Fibroblast of lung (primary cell): ENCODE results near the gene ENPP3. TPM values are rescaled to one million over a fixed set of nuclear protein-coding genes. Genes with fewer than 3 reads are reported as not detected.

Source experiments
- DNase-seq, 2 donors: peaks; one replicate each; pipeline versions ENCODE4 v3.0.0 to v3.0.0-alpha.2; 2010; ENCODE audit warnings: low read depth in 2 of 2
- H2AFZ ChIP-seq: 2 replicates; pipeline ENCODE4 v1.5.1; 2012; ENCODE audit warnings: low read length, control low read depth, inconsistent platforms
- H3K27ac ChIP-seq: 2 replicates; pipeline ENCODE4 v1.5.1; 2011; ENCODE audit warnings: low read length, control low read depth; ENCODE audit not compliant: insufficient read depth
- H3K27me3 ChIP-seq: 2 replicates; pipeline ENCODE4 v1.5.1; 2011; ENCODE audit warnings: mild to moderate bottlenecking, low read length; ENCODE audit not compliant: control insufficient read depth, insufficient read depth
- H3K36me3 ChIP-seq: 2 replicates; pipeline ENCODE4 v1.5.1; 2011; ENCODE audit warnings: low read length; ENCODE audit not compliant: control insufficient read depth, insufficient read depth
- H3K4me1 ChIP-seq: 2 replicates; pipeline ENCODE4 v1.5.1; 2011; ENCODE audit warnings: low read length; ENCODE audit not compliant: control insufficient read depth, insufficient read depth; ENCODE audit errors: extremely low read depth
- H3K4me2 ChIP-seq: 2 replicates; pipeline ENCODE4 v1.5.1; 2011; ENCODE audit warnings: low read length, control low read depth; ENCODE audit not compliant: insufficient read depth; ENCODE audit errors: extremely low read depth
- H3K4me3 ChIP-seq, 4 experiments: fragments of 200-600 bp in 1 of 4; sonication (generic) in 1 of 4; replicated peaks in 1 of 4; 2 replicates each; pipeline ENCODE4 v1.5.1; 2011 to 2016; ENCODE audit warnings: low read length in 4 of 4, low read depth in 3 of 4, mild to moderate bottlenecking in 3 of 4, control low read depth in 2 of 4, inconsistent platforms in 1 of 4, mixed read lengths in 1 of 4; ENCODE audit not compliant: insufficient read depth in 1 of 4; ENCODE audit errors: control extremely low read depth in 1 of 4
- H3K79me2 ChIP-seq: 2 replicates; pipeline ENCODE4 v1.5.1; 2012; ENCODE audit warnings: mild to moderate bottlenecking, low read length, inconsistent platforms; ENCODE audit not compliant: control insufficient read depth, insufficient read depth
- H3K9ac ChIP-seq: 2 replicates; pipeline ENCODE4 v1.5.1; 2011; ENCODE audit warnings: mild to moderate bottlenecking, low read length, control low read depth; ENCODE audit not compliant: insufficient read depth
- H3K9me3 ChIP-seq: 2 replicates; pipeline ENCODE4 v1.5.1; 2012; ENCODE audit warnings: low read depth, low read length; ENCODE audit not compliant: control insufficient read depth, insufficient read depth
- H4K20me1 ChIP-seq: 2 replicates; pipeline ENCODE4 v1.5.1; 2011; ENCODE audit warnings: low read length; ENCODE audit not compliant: control insufficient read depth, insufficient read depth; ENCODE audit errors: extremely low read depth
- CTCF ChIP-seq, 2 donors: IDR thresholded peaks in 1 of 2; conservative IDR thresholded peaks in 1 of 2; 1 replicate in 1 of 2; 2 replicates in 1 of 2; pipeline ENCODE4 v1.5.1; 2011 to 2012; ENCODE audit warnings: low read length in 2 of 2, control low read depth in 1 of 2, inconsistent platforms in 1 of 2, low read depth in 1 of 2, mild to moderate bottlenecking in 1 of 2
- EZH2 ChIP-seq: IDR thresholded peaks from 2 replicates; pipeline ENCODE4 v1.5.1; 2012; ENCODE audit warnings: low read length, control low read depth, mild to moderate bottlenecking; ENCODE audit errors: missing control alignments
- polyA plus RNA-seq, 2 donors: library from polyadenylated mRNA; depleted of rRNA in 1 of 2; stranded (reverse) in 1 of 2; unstranded in 1 of 2; fragments of >200 nt; gene quantifications; 2 replicates each; pipeline ENCODE4 v1.2.1, GENCODE V29; 2011 to 2012; ENCODE audit warnings: missing spikeins in 1 of 2
- total RNA-seq: library from RNA; depleted of rRNA; stranded (reverse); fragments of >200 nt; gene quantifications from 2 replicates; pipeline ENCODE4 v1.2.1, GENCODE V29; 2014

ENPP3 gene
- total and polyA plus RNA-seq, 2 donors (not counting 1 experiment from before 2014, with no cell fraction given) = 0.06 to 0.17 TPM

DNA sequence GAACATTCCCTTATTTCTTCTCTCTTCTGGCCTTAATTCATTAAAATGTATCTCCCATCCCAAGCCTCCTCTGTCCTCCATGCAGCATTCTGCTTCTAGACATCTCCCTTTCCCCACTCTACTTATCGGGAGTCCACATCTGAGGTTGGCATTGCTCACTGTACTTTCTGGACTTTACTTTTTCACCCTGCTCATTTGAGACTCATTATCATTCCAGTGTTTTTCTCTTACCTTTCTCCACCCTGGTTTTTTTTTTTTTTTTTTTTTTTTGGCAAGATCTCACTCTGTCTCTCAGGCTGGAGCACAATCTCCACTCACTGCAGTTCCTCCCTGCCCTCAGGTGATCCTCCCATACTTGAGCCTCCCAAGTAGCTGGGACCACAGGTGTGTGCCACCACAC lies 4.5 kb downstream of the ENPP3 start:
- DNase-seq = no peak
- Histone ChIP-seq H3K79me2 (no peaks in the 10 kb centered on the region), H3K9ac (no peak overlapping the region), H3K36me3 (no peaks in the 10 kb centered on the region), H3K4me2 (no peak overlapping the region), H3K4me1 (no peaks in the 10 kb centered on the region), H3K9me3 (no peaks in the 10 kb centered on the region), H4K20me1 (no peaks in the 10 kb centered on the region), H3K4me3 (no peak overlapping the region), H3K27ac (no peak overlapping the region), H2AFZ (no peak overlapping the region), H3K27me3 (no peaks in the 10 kb centered on the region)
- TF ChIP-seq EZH2 = no peak
- no peak for TF ChIP-seq CTCF (conservative IDR thresholded peaks at IDR 0.05 in 1 of 2, IDR thresholded peaks at IDR 0.05 in 1 of 2; ENCODE audit: low read depth in 1 of 2, low read length in 2 of 2)

DNA sequence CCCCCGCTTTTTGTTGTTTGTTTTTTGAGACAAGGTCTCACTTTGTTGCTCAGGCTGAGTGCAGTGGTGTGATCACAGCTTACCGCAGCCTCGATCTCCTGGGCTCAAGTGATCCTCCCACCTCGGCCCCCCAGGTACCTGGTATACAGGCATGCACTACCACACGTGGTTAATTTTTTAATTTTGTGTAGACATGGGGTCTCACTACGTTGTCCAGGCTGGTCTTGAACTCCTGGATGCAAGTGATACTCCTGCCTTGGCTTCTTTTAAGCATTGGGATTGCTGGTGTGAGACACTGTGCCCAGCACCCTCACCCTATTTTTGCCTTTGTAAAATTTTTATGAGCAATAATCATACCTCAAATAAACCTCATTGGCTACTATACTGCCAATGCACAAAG lies 5.5 kb downstream of the ENPP3 start:
- no peaks in the 10 kb centered on the region for H3K36me3 ChIP-seq
- no peak overlapping the region for H3K4me2 ChIP-seq
- no peak overlapping the region for H3K27ac ChIP-seq
- no peaks in the 10 kb centered on the region for H3K9me3 ChIP-seq
- no peak overlapping the region for H3K9ac ChIP-seq
- H4K20me1 ChIP-seq = no peaks in the 10 kb centered on the region
- H3K4me3 ChIP-seq = no peak overlapping the region
- H3K79me2 ChIP-seq = no peaks in the 10 kb centered on the region
- no peaks in the 10 kb centered on the region for H3K4me1 ChIP-seq
- DNase-seq = no peak
- H2AFZ ChIP-seq = no peak overlapping the region
- TF ChIP-seq CTCF (conservative IDR thresholded peaks at IDR 0.05 in 1 of 2, IDR thresholded peaks at IDR 0.05 in 1 of 2; ENCODE audit: low read depth in 1 of 2, low read length in 2 of 2) (no peak), EZH2 (no peak)
- H3K27me3 ChIP-seq = no peaks in the 10 kb centered on the region

GRCh38 chr6:131642987-131643611 lies 6.0 kb downstream of the ENPP3 start:
- H3K9me3 ChIP-seq = no peaks in the 10 kb centered on the region
- H3K4me1 ChIP-seq = no peaks in the 10 kb centered on the region

More at GRCh38 chr6:131642987-131643611, 6.0 kb downstream of the ENPP3 start:
- Histone ChIP-seq H3K27ac (no peak overlapping the region), H3K4me2 (no peak overlapping the region), H2AFZ (no peak overlapping the region), H3K9ac (no peak overlapping the region), H3K36me3 (no peaks in the 10 kb centered on the region), H3K4me3 (no peak overlapping the region), H4K20me1 (no peaks in the 10 kb centered on the region), H3K79me2 (no peaks in the 10 kb centered on the region), H3K27me3 (no peaks in the 10 kb centered on the region)
- no peak for TF ChIP-seq EZH2
- DNase-seq = peak in 1 of 2 donors; percentile 17
